Measurements from ENCODE around the gene PYGO2. TPM values are rescaled to one million over a fixed set of nuclear protein-coding genes. Genes with fewer than 3 reads are reported as not detected.
A peak's percentile ranks its signal among the peaks of the same experiment; 100 is the strongest.
"Not testable (repeated sequence)": the region's sequence is repeated elsewhere in the genome, so short reads cannot be mapped to it uniquely, and the experiment has no call there.

The PYGO2 gene
- total and polyA plus RNA-seq, 2 experiments from 2014 or later, result 45.3 to 45.6 TPM

- Histone ChIP-seq H3K36me3 (no peaks in the 10 kb centered on the region), H3K4me1 (ENCODE audit: low read depth) (peaks cover 16% of the 10 kb centered on the region), H3K27ac (peak overlapping the region; percentile 45), H3K27me3 (no peaks in the 10 kb centered on the region), H3K4me3 (no peak overlapping the region), H3K9me3 (ENCODE audit: low read depth) (no peaks in the 10 kb centered on the region)
- DNase-seq (ENCODE audit: low read depth in 1 of 2, low spot score in 1 of 2), result no peak
- TF ChIP-seq, protein P1, sequence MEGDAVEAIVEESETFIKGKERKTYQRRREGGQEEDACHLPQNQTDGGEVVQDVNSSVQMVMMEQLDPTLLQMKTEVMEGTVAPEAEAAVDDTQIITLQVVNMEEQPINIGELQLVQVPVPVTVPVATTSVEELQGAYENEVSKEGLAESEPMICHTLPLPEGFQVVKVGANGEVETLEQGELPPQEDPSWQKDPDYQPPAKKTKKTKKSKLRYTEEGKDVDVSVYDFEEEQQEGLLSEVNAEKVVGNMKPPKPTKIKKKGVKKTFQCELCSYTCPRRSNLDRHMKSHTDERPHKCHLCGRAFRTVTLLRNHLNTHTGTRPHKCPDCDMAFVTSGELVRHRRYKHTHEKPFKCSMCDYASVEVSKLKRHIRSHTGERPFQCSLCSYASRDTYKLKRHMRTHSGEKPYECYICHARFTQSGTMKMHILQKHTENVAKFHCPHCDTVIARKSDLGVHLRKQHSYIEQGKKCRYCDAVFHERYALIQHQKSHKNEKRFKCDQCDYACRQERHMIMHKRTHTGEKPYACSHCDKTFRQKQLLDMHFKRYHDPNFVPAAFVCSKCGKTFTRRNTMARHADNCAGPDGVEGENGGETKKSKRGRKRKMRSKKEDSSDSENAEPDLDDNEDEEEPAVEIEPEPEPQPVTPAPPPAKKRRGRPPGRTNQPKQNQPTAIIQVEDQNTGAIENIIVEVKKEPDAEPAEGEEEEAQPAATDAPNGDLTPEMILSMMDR (IDR thresholded peaks at IDR 0.05; ENCODE audit: low read depth, low read length), result no peak
These were observed 48.3 kb downstream of the PYGO2 start for GRCh38 chr1:154913273-154913672.

DNA sequence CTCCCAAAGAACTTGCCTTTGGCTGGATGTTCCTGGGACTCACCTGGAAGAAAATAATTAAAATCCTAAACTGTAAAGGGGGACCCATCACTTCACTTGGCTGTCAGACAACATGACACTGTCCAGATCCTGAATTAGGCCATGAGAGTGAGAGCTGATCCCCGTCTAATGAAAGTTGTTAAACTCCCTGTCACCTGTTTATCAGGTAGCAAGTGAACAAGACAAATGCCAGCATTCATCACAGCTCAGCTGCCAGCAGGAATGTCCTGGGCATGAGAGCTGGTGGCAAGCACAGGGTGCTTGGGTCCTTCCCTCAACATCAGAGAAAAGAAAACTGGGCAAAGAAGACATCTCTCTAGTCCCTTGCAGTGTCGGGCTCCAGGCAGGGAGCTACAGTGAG lies 48.8 kb downstream of the PYGO2 start:
- no peaks in the 10 kb centered on the region for H3K9me3 ChIP-seq (ENCODE audit: low read depth)
- peaks cover 16% of the 10 kb centered on the region for H3K4me1 ChIP-seq (ENCODE audit: low read depth)
- no peaks in the 10 kb centered on the region for H3K36me3 ChIP-seq
- H3K27me3 ChIP-seq, result no peaks in the 10 kb centered on the region
- H3K4me3 ChIP-seq, result no peak overlapping the region
- peak overlapping the region; percentile 45 for H3K27ac ChIP-seq
- peak in 1 of 2 donors; percentile 66 for DNase-seq (ENCODE audit: low read depth in 1 of 2, low spot score in 1 of 2)
- TF ChIP-seq, protein P1 (IDR thresholded peaks at IDR 0.05; ENCODE audit: low read depth, low read length), result no peak

GRCh38 chr1:154911691-154912550 lies 49.7 kb downstream of the PYGO2 start:
- TF ChIP-seq, protein P1 (IDR thresholded peaks at IDR 0.05; ENCODE audit: low read depth, low read length), result no peak
- H3K4me3 ChIP-seq, result no peak overlapping the region
- H3K9me3 ChIP-seq (ENCODE audit: low read depth), result no peaks in the 10 kb centered on the region
- no peaks in the 10 kb centered on the region for H3K36me3 ChIP-seq
- peak overlapping the region; percentile 45 for H3K27ac ChIP-seq
- peaks cover 16% of the 10 kb centered on the region for H3K4me1 ChIP-seq (ENCODE audit: low read depth)
- H3K27me3 ChIP-seq, result no peaks in the 10 kb centered on the region
- DNase-seq (ENCODE audit: low read depth in 1 of 2, low spot score in 1 of 2), result no peak

GRCh38 chr1:154910851-154911250 lies 50.7 kb downstream of the PYGO2 start:
- DNase-seq (ENCODE audit: low read depth in 1 of 2, low spot score in 1 of 2), result no peak
- Histone ChIP-seq H3K27me3 (no peaks in the 10 kb centered on the region), H3K9me3 (ENCODE audit: low read depth) (no peaks in the 10 kb centered on the region), H3K4me3 (no peak overlapping the region), H3K4me1 (ENCODE audit: low read depth) (peaks cover 16% of the 10 kb centered on the region), H3K36me3 (no peaks in the 10 kb centered on the region), H3K27ac (no peak overlapping the region)
- TF ChIP-seq, protein P1 (IDR thresholded peaks at IDR 0.05; ENCODE audit: low read depth, low read length), result no peak

GRCh38 chr1:154908937-154909336 lies 52.6 kb downstream of the PYGO2 start:
- DNase-seq (ENCODE audit: low read depth in 1 of 2, low spot score in 1 of 2), result no peak
- Histone ChIP-seq H3K27me3 (no peaks in the 10 kb centered on the region), H3K9me3 (ENCODE audit: low read depth) (no peaks in the 10 kb centered on the region), H3K4me1 (ENCODE audit: low read depth) (peaks cover 16% of the 10 kb centered on the region), H3K27ac (no peak overlapping the region), H3K4me3 (no peak overlapping the region), H3K36me3 (no peaks in the 10 kb centered on the region)
- TF ChIP-seq, protein P1 (IDR thresholded peaks at IDR 0.05; ENCODE audit: low read depth, low read length), result no peak

DNA sequence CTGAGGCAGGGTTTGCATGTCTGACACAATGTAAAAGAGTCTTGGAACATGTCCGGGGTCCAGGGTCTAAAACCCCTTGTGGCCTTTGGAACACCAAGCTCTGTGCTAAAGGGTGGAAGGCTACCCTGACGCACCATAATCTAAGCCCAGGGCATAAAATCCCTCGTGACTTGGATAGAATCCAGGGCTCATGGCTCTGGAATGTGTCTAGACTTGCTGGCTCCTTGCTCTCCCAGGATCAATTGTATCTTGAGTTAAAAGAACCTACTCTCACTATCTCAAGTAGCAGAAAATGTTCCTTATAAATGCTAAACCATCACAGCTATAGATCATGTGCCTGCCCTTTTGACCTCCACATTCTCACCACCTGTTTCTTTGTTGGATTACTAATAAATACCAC lies 53.5 kb downstream of the PYGO2 start:
- not testable (repeated sequence) for H3K27me3 ChIP-seq; H3K4me3 ChIP-seq; H3K36me3 ChIP-seq; DNase-seq (ENCODE audit: low read depth in 1 of 2, low spot score in 1 of 2); H3K27ac ChIP-seq; H3K9me3 ChIP-seq (ENCODE audit: low read depth)
- H3K4me1 ChIP-seq (ENCODE audit: low read depth), result peaks cover 16% of the 10 kb centered on the region

All from cardiac muscle cell (in vitro differentiated cells and primary cell).